GM23248 (cell line): Measurements from ENCODE around the gene RASGRP2. TPM values are rescaled to one million over a fixed set of nuclear protein-coding genes. Genes with fewer than 3 reads are reported as not detected.

Experiments used
- DNase-seq: peaks from one replicate; pipeline ENCODE4 v3.0.0-alpha.2; 2015
- H2AFZ ChIP-seq: fragments of 200-600 bp; sonication (generic); 2 replicates; pipeline ENCODE4 v1.6.1; 2016; ENCODE audit warnings: antibody characterized with exemption
- H3F3A ChIP-seq: fragments of 200-600 bp; sonication (generic); 2 replicates; pipeline ENCODE4 v1.6.1; 2016; ENCODE audit warnings: mild to moderate bottlenecking, antibody characterized with exemption, mixed run types; ENCODE audit not compliant: insufficient read depth
- H3K27ac ChIP-seq: fragments of 200-600 bp; sonication (generic); 2 replicates; pipeline ENCODE4 v1.5.1; 2016; ENCODE audit warnings: mild to moderate bottlenecking
- H3K27me3 ChIP-seq: fragments of 200-600 bp; sonication (generic); replicated peaks from 2 replicates; pipeline ENCODE4 v1.6.1; 2016; ENCODE audit warnings: mild to moderate bottlenecking; ENCODE audit not compliant: insufficient read depth
- H3K36me3 ChIP-seq: fragments of 200-600 bp; sonication (generic); 2 replicates; pipeline ENCODE4 v1.6.1; 2016; ENCODE audit warnings: low read depth, mild to moderate bottlenecking
- H3K4me1 ChIP-seq: fragments of 200-600 bp; sonication (generic); 2 replicates; pipeline ENCODE4 v1.6.1; 2016; ENCODE audit warnings: mild to moderate bottlenecking; ENCODE audit not compliant: insufficient read depth
- H3K4me2 ChIP-seq: fragments of 200-600 bp; sonication (generic); one replicate; pipeline ENCODE4 v1.6.1; 2016; ENCODE audit warnings: mild to moderate bottlenecking; ENCODE audit not compliant: unreplicated experiment
- H3K4me3 ChIP-seq: fragments of 200-600 bp; sonication (generic); 2 replicates; pipeline ENCODE4 v1.5.1; 2016; ENCODE audit warnings: mild to moderate bottlenecking
- H3K79me2 ChIP-seq: fragments of 200-600 bp; sonication (generic); 2 replicates; pipeline ENCODE4 v1.6.1; 2016; ENCODE audit warnings: mild to moderate bottlenecking; ENCODE audit not compliant: insufficient read depth
- H3K9ac ChIP-seq: fragments of 200-600 bp; sonication (generic); 2 replicates; pipeline ENCODE4 v1.6.1; 2016; ENCODE audit warnings: mild to moderate bottlenecking
- H3K9me2 ChIP-seq: fragments of 200-600 bp; sonication (generic); 2 replicates; pipeline ENCODE4 v1.6.1; 2016; ENCODE audit warnings: mixed run types, mild to moderate bottlenecking, moderate library complexity; ENCODE audit not compliant: insufficient read depth
- H3K9me3 ChIP-seq: fragments of 200-600 bp; sonication (generic); one replicate; pipeline ENCODE4 v1.6.1; 2017; ENCODE audit warnings: low read depth
- H4K20me1 ChIP-seq: fragments of 200-600 bp; sonication (generic); 2 replicates; pipeline ENCODE4 v1.6.0; 2016; ENCODE audit not compliant: insufficient read depth
- EZH2 ChIP-seq: fragments of 200-600 bp; sonication (generic); IDR thresholded peaks from 2 replicates; pipeline ENCODE4 v1.6.1; 2018; ENCODE audit warnings: antibody characterized with exemption, mild to moderate bottlenecking; ENCODE audit not compliant: insufficient read depth, poor library complexity, severe bottlenecking
- EZH2phosphoT487 ChIP-seq: fragments of 200-600 bp; sonication (generic); IDR thresholded peaks from 2 replicates; pipeline ENCODE4 v1.6.1; 2018; ENCODE audit warnings: antibody characterized with exemption, moderate library complexity, mild to moderate bottlenecking, low read depth; ENCODE audit not compliant: insufficient read depth
- WGBS, 2 experiments: methylation state at CpG; one replicate each; pipeline ENCODE4 v1.1.6; 2015 to 2017; ENCODE audit warnings: low lambda C conversion rate in 2 of 2, low coverage in 1 of 2; ENCODE audit errors: missing lambda C conversion rate in 2 of 2; 5-methylcytosine and 5-hydroxymethylcytosine counted together
- in situ Hi-C: fragments of 300-500 bp; cut with MboI; formaldehyde crosslinking; loops from 2 replicates; pipeline ENCODE4 v1.15.0; 2020
- polyA plus RNA-seq: library from polyadenylated mRNA; unstranded; fragments of >200 nt; fragmentation: Nextera tagmentation; extraction: Ambion mirVana; gene quantifications from 2 replicates; pipeline ENCODE4 v1.2.1, GENCODE V29; 2016
- total RNA-seq: library from RNA; depleted of rRNA; stranded (reverse); fragments of >200 nt; shearing (Covaris generic); gene quantifications from 2 replicates; pipeline ENCODE4 v1.2.3, GENCODE V29; 2014; rRNA removed

The RASGRP2 gene
- total RNA-seq, result not detected in 2 replicates
- polyA plus RNA-seq, result 0.61 and 0.68 TPM in 2 replicates

DNA sequence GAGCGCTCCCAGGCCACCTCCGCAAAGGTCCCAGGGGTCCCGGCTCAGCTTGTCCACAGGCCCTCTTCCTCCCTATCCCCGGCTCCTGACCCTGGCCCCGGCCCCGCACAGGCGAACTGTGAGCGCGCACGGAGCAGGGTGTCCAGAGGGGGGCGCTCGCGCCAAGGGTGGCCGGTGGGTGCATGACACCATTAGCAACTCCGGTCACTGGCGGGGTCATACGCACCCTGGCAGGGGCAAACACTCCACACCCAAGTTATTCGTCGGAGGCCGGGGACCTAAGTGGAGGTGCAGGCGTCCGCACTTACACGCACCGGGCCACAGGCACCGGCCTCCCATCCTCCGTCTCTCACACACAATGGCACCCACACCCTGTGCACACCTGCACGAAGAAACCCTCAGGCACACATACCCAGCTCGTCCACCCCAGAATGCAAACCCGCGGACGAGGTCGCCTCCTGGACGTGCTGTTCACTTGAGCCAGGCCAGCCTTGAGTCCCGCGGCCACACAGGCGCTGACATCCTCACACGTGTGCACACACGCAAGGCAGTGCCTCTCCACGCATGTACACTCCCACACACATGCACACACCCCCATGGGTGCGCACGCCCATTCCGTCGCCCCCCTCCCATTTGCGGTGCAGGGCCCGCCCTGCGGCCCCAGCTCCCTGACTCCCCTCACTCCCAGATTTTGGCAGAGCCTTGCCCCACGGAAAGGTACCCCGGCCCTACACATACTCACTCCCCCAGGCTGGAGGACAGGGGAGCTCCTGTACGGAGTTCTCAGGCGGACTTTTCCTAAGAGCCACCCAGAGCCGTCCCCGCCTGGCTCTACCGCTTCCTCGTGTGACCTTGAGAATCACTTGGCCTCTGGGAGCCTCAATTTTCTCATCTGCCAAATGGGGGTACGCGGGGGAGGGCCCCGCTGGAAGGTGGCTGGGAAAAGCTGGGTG is at the start of gene RASGRP2:
Gene RASGRP2 (minus strand): TSS at position 552 of the 953 bp plus-strand sequence. CDS start 1,276 bp downstream, outside the sequence.
- no peaks in the 10 kb centered on the region for H3K79me2 ChIP-seq
- peaks cover 35% of the 10 kb centered on the region for H3K27me3 ChIP-seq
- no peaks in the 10 kb centered on the region for H3K36me3 ChIP-seq
- H3K4me3 ChIP-seq, result peak within 1 kb of the TSS; percentile 66; the same call in 1 of the 2 replicates
- peak within 1 kb of the TSS; percentile 10; the same call in 1 of the 2 replicates for H2AFZ ChIP-seq
- peak; percentile 92 for TF ChIP-seq EZH2
- peak; percentile 44; the same call in 1 of the 2 replicates for TF ChIP-seq EZH2phosphoT487
- WGBS, 2 experiments, result 2% methylated on average over 51 to 57 of the region's 57 CpGs
- in situ Hi-C loops, result no loop called here
- H3K27ac ChIP-seq, result no peak within 1 kb of the TSS
- no peaks in the 10 kb centered on the region for H4K20me1 ChIP-seq
- H3F3A ChIP-seq, result peaks cover 16% of the 10 kb centered on the region
- H3K4me2 ChIP-seq, result peak within 1 kb of the TSS; percentile 32
- no peak within 1 kb of the TSS for H3K9ac ChIP-seq
- peak; percentile 51 for DNase-seq
- peaks cover 20% of the 10 kb centered on the region for H3K4me1 ChIP-seq
- no peaks in the 10 kb centered on the region for H3K9me2 ChIP-seq
- H3K9me3 ChIP-seq, result no peaks in the 10 kb centered on the region

- DNase-seq, result no peak
- Histone ChIP-seq H3K36me3 (no peaks in the 10 kb centered on the region), H3K27me3 (no peaks in the 10 kb centered on the region), H2AFZ (no peak overlapping the region), H3K9ac (no peak overlapping the region), H3K27ac (no peak overlapping the region), H3F3A (no peaks in the 10 kb centered on the region), H3K9me3 (no peaks in the 10 kb centered on the region), H3K4me1 (no peaks in the 10 kb centered on the region), H4K20me1 (no peaks in the 10 kb centered on the region), H3K4me3 (no peak overlapping the region), H3K79me2 (no peaks in the 10 kb centered on the region), H3K4me2 (no peak overlapping the region), H3K9me2 (no peaks in the 10 kb centered on the region)
- in situ Hi-C loops, result no loop called here
- TF ChIP-seq EZH2phosphoT487 (no peak), EZH2 (no peak)
- 83 to 86% methylated on average over 4 of the region's 4 CpGs for WGBS, 2 experiments
Measured at GRCh38 chr11:64792482-64792881, 48.5 kb upstream of the RASGRP2 start.

- H3K9ac ChIP-seq, result no peak overlapping the region
- H3K79me2 ChIP-seq, result no peaks in the 10 kb centered on the region
- no peaks in the 10 kb centered on the region for H3K9me2 ChIP-seq
- H3F3A ChIP-seq, result no peaks in the 10 kb centered on the region
- H3K27me3 ChIP-seq, result no peaks in the 10 kb centered on the region
- H3K4me3 ChIP-seq, result no peak overlapping the region
- H3K4me2 ChIP-seq, result no peak overlapping the region
- H3K4me1 ChIP-seq, result no peaks in the 10 kb centered on the region
- no peaks in the 10 kb centered on the region for H3K36me3 ChIP-seq
- 87 to 91% methylated on average over 10 to 13 of the region's 14 CpGs for WGBS, 2 experiments
- H3K9me3 ChIP-seq, result no peaks in the 10 kb centered on the region
- no peak overlapping the region for H3K27ac ChIP-seq
- no peak overlapping the region for H2AFZ ChIP-seq
- in situ Hi-C loops, result no loop called here
- DNase-seq, result no peak
- TF ChIP-seq EZH2phosphoT487 (no peak), EZH2 (no peak)
- H4K20me1 ChIP-seq, result no peaks in the 10 kb centered on the region
Measured at GRCh38 chr11:64791781-64792291, 47.9 kb upstream of the RASGRP2 start.

DNA sequence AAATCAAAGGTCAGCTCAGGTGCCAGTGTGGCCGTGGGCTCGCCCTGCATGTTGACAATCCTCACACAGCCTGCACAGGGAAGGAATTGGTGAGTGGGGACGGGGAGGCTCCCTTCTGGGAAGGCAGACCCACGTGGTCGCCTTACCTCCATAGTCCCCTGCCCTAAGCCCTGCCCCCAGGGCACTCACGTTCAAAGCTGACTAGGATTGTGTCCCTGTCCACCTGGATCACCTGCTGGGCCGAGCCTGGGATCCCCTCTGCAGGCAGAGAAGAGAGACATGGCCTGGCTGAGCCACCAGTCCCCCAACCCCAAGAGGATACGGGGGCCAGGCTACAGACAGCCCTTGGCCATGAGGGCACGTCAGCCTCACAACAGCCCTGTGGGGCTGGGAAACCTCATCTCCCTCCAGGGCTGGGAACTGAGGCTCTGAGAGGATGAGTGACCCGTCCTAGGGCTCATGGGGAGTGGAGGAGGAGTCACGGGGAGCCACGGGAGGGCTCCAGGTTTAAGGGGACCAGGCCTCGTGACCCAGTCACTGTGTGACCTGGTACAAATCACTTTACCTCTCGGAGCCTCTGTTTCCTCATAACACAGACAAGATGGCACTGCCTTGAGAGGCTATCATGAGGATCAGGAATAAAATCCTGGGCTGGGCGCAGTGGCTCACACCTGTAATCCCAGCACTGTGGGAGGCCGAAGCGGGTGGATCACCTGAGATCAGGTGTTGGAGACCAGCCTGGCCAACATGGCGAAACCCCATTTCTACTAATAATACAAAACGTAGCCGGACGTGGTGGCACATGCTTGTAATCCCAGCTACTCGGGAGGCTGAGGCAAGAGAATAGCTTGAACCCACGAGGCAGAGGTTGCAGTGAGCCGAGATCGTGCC is 46.5 kb upstream of the RASGRP2 start:
- no peaks in the 10 kb centered on the region for H3K79me2 ChIP-seq
- no peak overlapping the region for H3K9ac ChIP-seq
- in situ Hi-C loops, result no loop called here
- H3K27me3 ChIP-seq, result no peaks in the 10 kb centered on the region
- no peak for TF ChIP-seq EZH2
- no peak for TF ChIP-seq EZH2phosphoT487
- no peaks in the 10 kb centered on the region for H3K9me2 ChIP-seq
- no peak overlapping the region for H2AFZ ChIP-seq
- WGBS, 2 experiments, result 85 to 88% methylated on average over 25 of the region's 25 CpGs
- H3K9me3 ChIP-seq, result no peaks in the 10 kb centered on the region
- H3F3A ChIP-seq, result no peaks in the 10 kb centered on the region
- no peak overlapping the region for H3K27ac ChIP-seq
- DNase-seq, result no peak
- H3K4me3 ChIP-seq, result no peak overlapping the region
- H3K4me2 ChIP-seq, result no peak overlapping the region
- no peaks in the 10 kb centered on the region for H4K20me1 ChIP-seq
- no peaks in the 10 kb centered on the region for H3K36me3 ChIP-seq
- no peaks in the 10 kb centered on the region for H3K4me1 ChIP-seq
